ENCODE measurements around the gene CDYL. TPM values are rescaled to one million over a fixed set of nuclear protein-coding genes. Genes with fewer than 3 reads are reported as not detected.

The CDYL gene
- polyA plus RNA-seq, 3 donors: 2.9 to 21.2 (median 4.2) TPM

- Mint-ChIP-seq H3K36me3 (peaks cover 0 to 12% of the 10 kb centered on the region in 2 donors), H3K27ac (no peak overlapping the region), H3K27me3 (ENCODE audit: low read depth in 3 of 3) (peaks cover 0 to 1% (median 0%) of the 10 kb centered on the region in 3 donors), H3K4me3 (no peak overlapping the region), H3K4me1 (peaks cover 13% of the 10 kb centered on the region), H3K9me3 (no peaks in the 10 kb centered on the region)
- DNase-seq: no peak
- intact Hi-C loops (cut with micrococcal nuclease): no loop called here
- peaks cover 43% of the 10 kb centered on the region for H3K79me2 ChIP-seq (ENCODE audit: insufficient read depth, low read length)
- H3K27me3 ChIP-seq (ENCODE audit: control insufficient read depth in 2 of 2, insufficient read depth in 2 of 2, low read length in 2 of 2): no peaks in the 10 kb centered on the region
- H3K9ac ChIP-seq (ENCODE audit: insufficient read depth, low read length, poor library complexity, severe bottlenecking): no peak overlapping the region
- no peaks in the 10 kb centered on the region for H3K4me1 ChIP-seq (ENCODE audit: control insufficient read depth in 1 of 2, insufficient read depth in 2 of 2, low read length in 2 of 2)
- peaks cover 0 to 2% of the 10 kb centered on the region in 2 donors for H3K36me3 ChIP-seq (replicated peaks in 1 of 2; ENCODE audit: control insufficient read depth in 1 of 2, insufficient read depth in 2 of 2, low read length in 2 of 2)
- H3K4me3 ChIP-seq (replicated peaks in 1 of 3; ENCODE audit: low read depth in 2 of 3, low read length in 3 of 3): no peak overlapping the region
- no peak overlapping the region for H3K27ac ChIP-seq (ENCODE audit: low read depth in 1 of 2, low read length in 2 of 2)
- H2AFZ ChIP-seq (ENCODE audit: insufficient read depth, low read depth, low read length, poor library complexity, severe bottlenecking): no peak overlapping the region
- WGBS (ENCODE audit: insufficient coverage): no CpG with 5 or more reads among the region's 3 CpGs
- no peak for TF ChIP-seq CTCF (IDR thresholded peaks at IDR 0.05)
- H4K20me1 ChIP-seq (ENCODE audit: insufficient read depth, low read length): peaks cover 99% of the 10 kb centered on the region
- no peak overlapping the region for H3K4me2 ChIP-seq (replicated peaks; ENCODE audit: extremely low read depth, low read length, poor library complexity, severe bottlenecking)
- no peaks in the 10 kb centered on the region for H3K9me3 ChIP-seq (replicated peaks in 1 of 2; ENCODE audit: control insufficient read depth in 1 of 2, insufficient read depth in 1 of 2, low read length in 2 of 2)
Observed at GRCh38 chr6:4923081-4923480, 146.9 kb downstream of the CDYL start.

DNA sequence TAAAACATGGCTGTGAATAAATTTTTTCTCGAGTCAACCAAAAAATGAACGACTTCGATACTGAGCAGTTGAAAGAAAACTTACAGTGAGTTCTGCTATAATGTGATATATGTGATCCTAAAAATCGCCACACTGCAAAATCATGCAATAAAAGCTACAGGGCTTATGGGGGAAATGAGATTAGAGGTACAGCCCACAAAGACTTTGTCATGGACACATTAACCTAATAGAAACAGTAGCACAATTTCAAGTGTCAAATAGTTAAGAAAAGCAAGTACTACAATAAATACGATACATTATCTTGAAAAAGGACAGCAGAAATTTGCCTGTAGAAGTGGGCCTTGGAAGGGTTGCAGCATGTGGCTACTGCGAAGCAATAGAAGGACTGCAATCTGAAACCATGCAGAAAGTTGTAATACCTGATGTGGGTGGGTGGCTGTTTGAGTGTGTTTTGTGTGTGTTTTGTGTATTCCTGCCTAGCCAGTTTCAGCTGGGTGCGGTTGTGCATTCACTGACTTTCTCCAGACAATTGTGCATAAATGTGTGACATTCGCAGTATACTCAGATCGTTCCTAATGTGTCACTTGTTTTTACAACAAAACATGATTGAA, 148.6 kb downstream of the CDYL start:
- Histone ChIP-seq H3K9ac (ENCODE audit: insufficient read depth, low read length, poor library complexity, severe bottlenecking) (no peak overlapping the region), H3K79me2 (ENCODE audit: insufficient read depth, low read length) (peaks cover 56% of the 10 kb centered on the region), H3K4me2 (replicated peaks; ENCODE audit: extremely low read depth, low read length, poor library complexity, severe bottlenecking) (no peak overlapping the region), H2AFZ (ENCODE audit: insufficient read depth, low read depth, low read length, poor library complexity, severe bottlenecking) (no peak overlapping the region), H3K4me3 (replicated peaks in 1 of 3; ENCODE audit: low read depth in 2 of 3, low read length in 3 of 3) (no peak overlapping the region), H3K27me3 (ENCODE audit: control insufficient read depth in 2 of 2, insufficient read depth in 2 of 2, low read length in 2 of 2) (no peaks in the 10 kb centered on the region), H3K9me3 (replicated peaks in 1 of 2; ENCODE audit: control insufficient read depth in 1 of 2, insufficient read depth in 1 of 2, low read length in 2 of 2) (no peaks in the 10 kb centered on the region), H3K36me3 (replicated peaks in 1 of 2; ENCODE audit: control insufficient read depth in 1 of 2, insufficient read depth in 2 of 2, low read length in 2 of 2) (peaks cover 0 to 2% of the 10 kb centered on the region in 2 donors), H3K27ac (ENCODE audit: low read depth in 1 of 2, low read length in 2 of 2) (no peak overlapping the region), H3K4me1 (ENCODE audit: control insufficient read depth in 1 of 2, insufficient read depth in 2 of 2, low read length in 2 of 2) (no peaks in the 10 kb centered on the region), H4K20me1 (ENCODE audit: insufficient read depth, low read length) (peaks cover 99% of the 10 kb centered on the region)
- WGBS (ENCODE audit: insufficient coverage): 66% methylated on average over 4 of the region's 9 CpGs
- no peaks in the 10 kb centered on the region for H3K9me3 Mint-ChIP-seq
- no peak for TF ChIP-seq CTCF (IDR thresholded peaks at IDR 0.05)
- no peak for DNase-seq
- H3K36me3 Mint-ChIP-seq: peaks cover 0 to 12% of the 10 kb centered on the region in 2 donors
- H3K4me1 Mint-ChIP-seq: peaks cover 13% of the 10 kb centered on the region
- no peak overlapping the region for H3K4me3 Mint-ChIP-seq
- intact Hi-C loops (cut with micrococcal nuclease): no loop called here
- peak overlapping the region in 1 of 7 donors; percentile 33 for H3K27ac Mint-ChIP-seq
- H3K27me3 Mint-ChIP-seq (ENCODE audit: low read depth in 3 of 3): peaks cover 0 to 1% (median 0%) of the 10 kb centered on the region in 3 donors
